ENCODE measurements around the gene OR2V2.
"Not testable (repeated sequence)": the region's sequence is repeated elsewhere in the genome, so short reads cannot be mapped to it uniquely, and the experiment has no call there.

The OR2V2 gene

GRCh38 chr5:181173027-181173419 lies 25.6 kb downstream of the OR2V2 start:
- Histone ChIP-seq H3K9me3 (ENCODE audit: low read length) (no peaks in the 10 kb centered on the region), H3K36me3 (ENCODE audit: insufficient read depth, low read length) (no peaks in the 10 kb centered on the region), H3K4me1 (ENCODE audit: insufficient read depth, low read length) (no peaks in the 10 kb centered on the region), H2AFZ (ENCODE audit: low read depth, low read length) (no peak overlapping the region), H3K4me3 (ENCODE audit: low read length) (no peak overlapping the region), H3K27me3 (ENCODE audit: insufficient read depth, low read length) (peaks cover 64% of the 10 kb centered on the region)

GRCh38 chr5:181173420-181174342 lies 26.3 kb downstream of the OR2V2 start:
- no peak overlapping the region for H3K4me3 ChIP-seq (ENCODE audit: low read length)
- H3K9me3 ChIP-seq (ENCODE audit: low read length) = no peaks in the 10 kb centered on the region
- no peak overlapping the region for H2AFZ ChIP-seq (ENCODE audit: low read depth, low read length)
- no peaks in the 10 kb centered on the region for H3K36me3 ChIP-seq (ENCODE audit: insufficient read depth, low read length)
- peaks cover 59% of the 10 kb centered on the region for H3K27me3 ChIP-seq (ENCODE audit: insufficient read depth, low read length)
- no peaks in the 10 kb centered on the region for H3K4me1 ChIP-seq (ENCODE audit: insufficient read depth, low read length)

GRCh38 chr5:181176254-181176952 lies 29.0 kb downstream of the OR2V2 start:
- H3K27me3 ChIP-seq (ENCODE audit: insufficient read depth, low read length) = peaks cover 33% of the 10 kb centered on the region
- H3K4me1 ChIP-seq (ENCODE audit: insufficient read depth, low read length) = no peaks in the 10 kb centered on the region
- H3K9me3 ChIP-seq (ENCODE audit: low read length) = no peaks in the 10 kb centered on the region
- no peaks in the 10 kb centered on the region for H3K36me3 ChIP-seq (ENCODE audit: insufficient read depth, low read length)
- no peak overlapping the region for H2AFZ ChIP-seq (ENCODE audit: low read depth, low read length)
- no peak overlapping the region for H3K4me3 ChIP-seq (ENCODE audit: low read length)

- H3K27me3 ChIP-seq (ENCODE audit: insufficient read depth, low read length) = peaks cover 22% of the 10 kb centered on the region
- H2AFZ ChIP-seq (ENCODE audit: low read depth, low read length); H3K9me3 ChIP-seq (ENCODE audit: low read length); H3K4me1 ChIP-seq (ENCODE audit: insufficient read depth, low read length); H3K4me3 ChIP-seq (ENCODE audit: low read length); H3K36me3 ChIP-seq (ENCODE audit: insufficient read depth, low read length): not testable (repeated sequence)
These were observed 30.2 kb downstream of the OR2V2 start for GRCh38 chr5:181177559-181177958.

GRCh38 chr5:181181650-181182565 lies 34.5 kb downstream of the OR2V2 start:
- no peaks in the 10 kb centered on the region for H3K36me3 ChIP-seq (ENCODE audit: insufficient read depth, low read length)
- H2AFZ ChIP-seq (ENCODE audit: low read depth, low read length) = no peak overlapping the region
- no peaks in the 10 kb centered on the region for H3K4me1 ChIP-seq (ENCODE audit: insufficient read depth, low read length)
- H3K27me3 ChIP-seq (ENCODE audit: insufficient read depth, low read length) = no peaks in the 10 kb centered on the region
- no peak overlapping the region for H3K4me3 ChIP-seq (ENCODE audit: low read length)
- H3K9me3 ChIP-seq (ENCODE audit: low read length) = no peaks in the 10 kb centered on the region

- H2AFZ ChIP-seq (ENCODE audit: low read depth, low read length) = no peak overlapping the region
- no peaks in the 10 kb centered on the region for H3K27me3 ChIP-seq (ENCODE audit: insufficient read depth, low read length)
- no peaks in the 10 kb centered on the region for H3K4me1 ChIP-seq (ENCODE audit: insufficient read depth, low read length)
- H3K4me3 ChIP-seq (ENCODE audit: low read length) = no peak overlapping the region
- no peaks in the 10 kb centered on the region for H3K36me3 ChIP-seq (ENCODE audit: insufficient read depth, low read length)
- H3K9me3 ChIP-seq (ENCODE audit: low read length) = no peaks in the 10 kb centered on the region
These were observed 35.3 kb downstream of the OR2V2 start for GRCh38 chr5:181182651-181183050.

- H2AFZ ChIP-seq (ENCODE audit: low read depth, low read length) = no peak overlapping the region
- H3K36me3 ChIP-seq (ENCODE audit: insufficient read depth, low read length) = no peaks in the 10 kb centered on the region
- H3K27me3 ChIP-seq (ENCODE audit: insufficient read depth, low read length) = no peaks in the 10 kb centered on the region
- H3K4me3 ChIP-seq (ENCODE audit: low read length) = no peak overlapping the region
- H3K9me3 ChIP-seq (ENCODE audit: low read length) = no peaks in the 10 kb centered on the region
- peaks cover 7% of the 10 kb centered on the region for H3K4me1 ChIP-seq (ENCODE audit: insufficient read depth, low read length)
These were observed 37.4 kb downstream of the OR2V2 start for GRCh38 chr5:181184845-181185216.

GRCh38 chr5:181185560-181185959 lies 38.2 kb downstream of the OR2V2 start:
- H3K36me3 ChIP-seq (ENCODE audit: insufficient read depth, low read length) = no peaks in the 10 kb centered on the region
- no peaks in the 10 kb centered on the region for H3K9me3 ChIP-seq (ENCODE audit: low read length)
- H2AFZ ChIP-seq (ENCODE audit: low read depth, low read length) = no peak overlapping the region
- H3K4me1 ChIP-seq (ENCODE audit: insufficient read depth, low read length) = peaks cover 14% of the 10 kb centered on the region
- no peaks in the 10 kb centered on the region for H3K27me3 ChIP-seq (ENCODE audit: insufficient read depth, low read length)
- no peak overlapping the region for H3K4me3 ChIP-seq (ENCODE audit: low read length)

GRCh38 chr5:181186022-181186421 lies 38.6 kb downstream of the OR2V2 start:
- peaks cover 18% of the 10 kb centered on the region for H3K4me1 ChIP-seq (ENCODE audit: insufficient read depth, low read length)
- H3K9me3 ChIP-seq (ENCODE audit: low read length) = no peaks in the 10 kb centered on the region
- H3K27me3 ChIP-seq (ENCODE audit: insufficient read depth, low read length) = no peaks in the 10 kb centered on the region
- no peak overlapping the region for H3K4me3 ChIP-seq (ENCODE audit: low read length)
- H3K36me3 ChIP-seq (ENCODE audit: insufficient read depth, low read length) = no peaks in the 10 kb centered on the region
- no peak overlapping the region for H2AFZ ChIP-seq (ENCODE audit: low read depth, low read length)

- Histone ChIP-seq H3K4me1 (ENCODE audit: insufficient read depth, low read length) (peaks cover 22% of the 10 kb centered on the region), H3K27me3 (ENCODE audit: insufficient read depth, low read length) (no peaks in the 10 kb centered on the region), H3K9me3 (ENCODE audit: low read length) (no peaks in the 10 kb centered on the region), H2AFZ (ENCODE audit: low read depth, low read length) (no peak overlapping the region), H3K4me3 (ENCODE audit: low read length) (peak overlapping the region; percentile 44), H3K36me3 (ENCODE audit: insufficient read depth, low read length) (no peaks in the 10 kb centered on the region)
These were observed 39.7 kb downstream of the OR2V2 start for GRCh38 chr5:181186986-181187499.

GRCh38 chr5:181187500-181188213 lies 40.3 kb downstream of the OR2V2 start:
- Histone ChIP-seq H3K9me3 (ENCODE audit: low read length) (no peaks in the 10 kb centered on the region), H3K4me3 (ENCODE audit: low read length) (peak overlapping the region; percentile 44), H3K36me3 (ENCODE audit: insufficient read depth, low read length) (no peaks in the 10 kb centered on the region), H3K4me1 (ENCODE audit: insufficient read depth, low read length) (peaks cover 22% of the 10 kb centered on the region), H2AFZ (ENCODE audit: low read depth, low read length) (no peak overlapping the region), H3K27me3 (ENCODE audit: insufficient read depth, low read length) (no peaks in the 10 kb centered on the region)

GRCh38 chr5:181188700-181189362 lies 41.4 kb downstream of the OR2V2 start:
- peak overlapping the region; percentile 71 for H3K4me3 ChIP-seq (ENCODE audit: low read length)
- no peaks in the 10 kb centered on the region for H3K36me3 ChIP-seq (ENCODE audit: insufficient read depth, low read length)
- H3K9me3 ChIP-seq (ENCODE audit: low read length) = no peaks in the 10 kb centered on the region
- peaks cover 22% of the 10 kb centered on the region for H3K4me1 ChIP-seq (ENCODE audit: insufficient read depth, low read length)
- peak overlapping the region; percentile 65 for H2AFZ ChIP-seq (ENCODE audit: low read depth, low read length)
- H3K27me3 ChIP-seq (ENCODE audit: insufficient read depth, low read length) = no peaks in the 10 kb centered on the region
